KOPT-K1 (cell line): ENCODE measurements around the gene GPM6B.

Experiments used
- H3K27ac ChIP-seq: fragments of 200-600 bp; sonication (generic); 2 replicates; pipeline ENCODE4 v1.5.1; 2016; ENCODE audit warnings: antibody characterized with exemption, mild to moderate bottlenecking, low read depth, low read length; ENCODE audit not compliant: poor library complexity, severe bottlenecking
- H3K36me3 ChIP-seq: fragments of 200-600 bp; sonication (generic); 2 replicates; pipeline ENCODE4 v1.5.1; 2017; ENCODE audit warnings: antibody characterized with exemption, mild to moderate bottlenecking, low read length, moderate library complexity; ENCODE audit not compliant: insufficient read depth
- H3K9me3 ChIP-seq: fragments of 200-600 bp; sonication (generic); 2 replicates; pipeline ENCODE4 v1.5.1; 2017; ENCODE audit warnings: antibody characterized with exemption, low read length, mild to moderate bottlenecking; ENCODE audit not compliant: insufficient read depth, poor library complexity, severe bottlenecking

Gene GPM6B

DNA sequence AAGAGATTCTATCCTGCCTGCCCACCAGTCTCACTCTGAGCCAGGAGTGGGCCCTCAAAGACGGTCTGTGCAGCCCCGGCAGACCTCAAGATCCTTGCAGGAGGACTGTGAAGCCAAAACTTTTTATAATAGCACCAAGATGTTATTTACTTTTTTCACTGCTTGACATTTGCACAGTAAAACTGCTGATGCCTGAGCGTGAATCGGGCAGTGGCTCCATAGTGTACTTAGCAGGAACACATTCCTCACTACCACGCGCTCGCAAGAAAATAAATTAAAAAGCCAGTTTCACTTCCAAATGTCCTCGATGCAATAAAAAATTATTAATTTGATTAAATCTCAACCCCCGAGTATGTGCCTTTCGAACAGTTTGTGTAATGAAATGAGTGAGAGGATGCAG, 22.5 kb downstream of the GPM6B start:
- no peak overlapping the region for H3K27ac ChIP-seq
- H3K36me3 ChIP-seq = no peaks in the 10 kb centered on the region

DNA sequence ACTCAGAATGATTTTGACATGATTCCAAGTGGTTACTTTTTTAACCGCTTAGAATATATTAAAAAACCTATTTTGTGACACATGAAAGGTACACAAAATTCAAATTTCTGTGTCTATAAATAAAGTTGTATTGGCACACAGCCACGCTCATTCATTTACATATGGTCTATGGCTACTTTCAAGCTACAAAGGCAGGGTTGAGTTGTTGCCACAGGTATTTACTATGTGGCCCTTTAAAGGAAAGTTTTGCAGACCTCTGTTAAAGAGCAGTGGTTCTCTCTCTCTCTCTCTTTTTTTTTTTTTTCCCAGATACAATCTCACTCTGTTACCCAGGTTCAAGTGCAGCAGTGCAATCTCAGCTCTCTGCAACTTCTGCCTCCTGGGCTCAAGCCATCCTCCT, 23.0 kb downstream of the GPM6B start:
- Histone ChIP-seq H3K36me3 (no peaks in the 10 kb centered on the region), H3K27ac (no peak overlapping the region), H3K9me3 (no peaks in the 10 kb centered on the region)

More for the DNA sequence above, 22.5 kb downstream of the GPM6B start:
- no peaks in the 10 kb centered on the region for H3K9me3 ChIP-seq

DNA sequence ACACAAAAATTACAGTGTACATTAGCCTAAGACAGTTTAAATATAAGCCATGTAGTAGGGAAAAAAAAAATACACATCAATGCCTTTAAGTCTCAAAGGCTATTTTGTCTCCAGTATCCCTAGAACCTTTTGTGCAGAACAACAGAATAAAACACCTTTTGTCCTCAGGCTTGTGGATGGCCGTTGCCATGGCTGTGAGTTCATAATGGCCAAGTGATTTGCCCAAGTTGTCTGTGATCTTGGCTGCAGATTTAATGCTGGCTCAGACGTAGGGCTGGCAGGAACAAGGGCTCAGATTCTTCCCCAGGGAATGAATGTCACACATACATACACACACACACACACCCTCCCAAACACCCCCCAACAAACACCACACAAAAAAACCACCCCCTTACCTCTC, 25.3 kb downstream of the GPM6B start:
- H3K27ac ChIP-seq = no peak overlapping the region
- no peaks in the 10 kb centered on the region for H3K9me3 ChIP-seq
- H3K36me3 ChIP-seq = no peaks in the 10 kb centered on the region

DNA sequence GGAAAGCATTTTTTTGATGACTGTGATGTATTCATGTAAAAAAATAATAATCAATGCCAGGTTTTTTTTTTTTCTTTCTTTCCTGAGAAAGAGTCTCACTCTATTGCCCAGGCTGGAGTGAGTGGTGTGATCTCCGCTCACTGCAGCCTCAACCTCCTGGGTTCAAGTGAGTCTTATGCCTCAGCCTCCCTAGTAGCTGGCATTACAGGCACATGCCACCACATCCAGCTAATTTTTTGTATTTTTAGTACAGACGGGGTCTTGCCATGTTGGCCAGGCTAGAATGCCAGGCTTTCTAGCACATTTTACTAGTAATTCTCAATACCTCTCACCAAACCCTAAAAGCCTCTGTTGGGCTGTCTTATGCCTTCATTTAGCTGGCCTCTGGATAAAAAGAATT, 25.7 kb downstream of the GPM6B start:
- no peak overlapping the region for H3K27ac ChIP-seq
- H3K36me3 ChIP-seq = no peaks in the 10 kb centered on the region
- H3K9me3 ChIP-seq = no peaks in the 10 kb centered on the region

DNA sequence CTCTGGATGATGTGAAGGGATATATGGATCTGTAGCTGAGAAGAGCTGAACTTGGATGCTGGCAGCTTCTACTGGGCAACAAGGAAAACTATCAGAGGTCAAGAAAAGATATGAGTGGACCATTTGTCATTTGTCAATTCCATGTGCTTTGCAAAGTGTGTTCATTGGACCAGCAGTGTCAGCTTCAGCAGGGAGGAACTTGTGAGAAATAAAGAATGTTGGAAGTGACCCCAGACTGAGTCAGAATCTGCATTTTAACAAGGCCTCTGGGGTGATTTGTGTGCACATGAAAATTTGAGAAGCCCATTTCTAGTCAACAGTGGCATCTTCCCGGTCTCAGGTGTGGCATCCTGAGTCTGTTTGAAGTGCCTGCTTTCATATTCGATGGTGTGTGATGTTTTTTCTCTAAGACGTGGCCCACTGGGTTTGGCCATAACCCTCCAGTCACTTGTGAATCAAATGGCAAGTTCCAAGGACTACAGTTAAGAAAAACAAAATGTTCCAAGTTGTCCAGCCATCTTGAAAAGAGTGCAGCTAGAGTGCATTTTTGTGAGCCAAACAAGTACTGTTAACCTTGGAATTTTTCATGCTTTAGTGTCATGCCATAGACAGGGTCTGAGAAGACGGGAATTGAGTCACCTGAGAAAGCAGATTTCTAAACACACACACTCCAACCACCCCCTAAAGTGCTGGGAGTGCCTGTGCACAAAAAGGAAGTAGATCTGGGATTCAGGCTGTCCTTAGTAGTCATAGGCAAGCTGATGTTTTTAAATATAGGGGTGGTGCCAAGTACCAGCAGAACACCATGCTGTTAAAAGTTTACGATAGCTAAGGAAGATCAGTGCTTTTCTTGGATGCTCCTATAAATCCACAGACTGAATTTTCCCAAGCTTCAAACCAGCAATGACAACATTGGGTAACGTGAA, 26.4 kb downstream of the GPM6B start:
- no peak overlapping the region for H3K27ac ChIP-seq
- H3K36me3 ChIP-seq = no peaks in the 10 kb centered on the region

DNA sequence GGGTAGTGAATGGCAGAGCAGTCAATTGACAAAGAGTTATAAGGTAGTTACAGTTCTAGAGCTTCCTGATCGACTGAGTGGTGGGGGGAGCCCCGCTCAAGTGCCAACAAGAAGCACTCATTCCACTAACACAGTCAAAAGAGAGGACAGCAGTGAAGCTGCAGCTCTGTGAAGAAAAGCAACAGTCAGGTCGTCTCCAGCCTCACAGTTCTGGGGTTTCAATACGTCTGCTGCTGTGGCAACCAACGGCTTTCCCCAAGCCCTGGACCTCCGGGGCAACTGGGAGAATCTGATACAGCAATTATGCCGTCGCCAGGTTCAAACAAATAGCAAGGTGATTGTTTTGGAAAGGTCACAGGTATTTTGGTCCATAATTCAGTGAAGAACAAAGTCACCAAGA, 30.8 kb downstream of the GPM6B start:
- Histone ChIP-seq H3K27ac (no peak overlapping the region), H3K36me3 (no peaks in the 10 kb centered on the region), H3K9me3 (no peaks in the 10 kb centered on the region)

More for the DNA sequence above, 26.4 kb downstream of the GPM6B start:
- no peaks in the 10 kb centered on the region for H3K9me3 ChIP-seq

DNA sequence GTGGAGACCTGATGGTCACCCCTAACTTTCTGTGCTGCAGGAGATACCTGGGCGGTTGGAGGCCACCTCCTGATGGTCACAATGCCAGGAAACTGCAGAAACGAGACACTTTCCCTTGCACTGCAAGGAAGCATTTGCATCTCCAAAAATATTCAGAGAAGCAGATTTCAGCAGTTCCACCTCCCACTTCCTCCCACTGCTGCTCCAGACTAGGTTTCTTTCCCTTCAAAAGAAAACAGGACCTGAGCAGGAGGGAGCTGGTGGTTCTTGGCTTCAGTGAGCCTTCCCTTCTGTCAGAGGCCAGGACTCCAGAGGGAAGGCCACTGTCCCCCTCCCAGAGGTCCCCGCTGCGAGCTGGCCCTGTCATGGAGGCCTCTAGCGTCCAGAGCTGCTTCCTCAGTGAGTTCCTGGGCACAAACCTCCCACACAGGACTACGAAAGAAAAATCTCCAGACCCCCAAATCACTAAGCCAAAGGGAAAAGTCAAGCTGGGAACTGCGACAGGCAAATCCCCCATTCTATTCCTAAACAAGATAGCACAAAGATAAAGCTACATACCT, 35.9 kb downstream of the GPM6B start:
- H3K36me3 ChIP-seq = peaks cover 15% of the 10 kb centered on the region
- H3K27ac ChIP-seq = no peak overlapping the region
- H3K9me3 ChIP-seq = no peaks in the 10 kb centered on the region

DNA sequence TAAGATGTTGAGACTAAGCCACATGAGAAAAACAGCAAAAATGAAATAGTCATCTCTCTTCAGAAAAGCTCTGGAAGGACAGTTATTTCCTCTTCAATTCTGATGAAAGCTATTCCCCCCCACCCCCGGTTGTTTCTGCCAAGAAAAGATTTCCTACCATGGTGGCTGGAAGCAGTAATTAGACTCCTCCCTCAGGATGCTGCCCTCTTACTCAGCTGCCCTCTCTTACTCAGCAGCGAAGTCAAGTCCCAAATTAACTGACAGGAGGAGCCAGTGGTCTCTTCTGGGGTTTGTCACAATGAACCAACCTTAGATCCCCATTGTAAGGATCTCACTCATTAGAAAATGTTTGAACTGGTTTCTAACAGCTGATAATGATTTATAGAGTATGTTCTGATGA, 38.0 kb downstream of the GPM6B start:
- Histone ChIP-seq H3K9me3 (no peaks in the 10 kb centered on the region), H3K27ac (no peak overlapping the region), H3K36me3 (peaks cover 34% of the 10 kb centered on the region)

DNA sequence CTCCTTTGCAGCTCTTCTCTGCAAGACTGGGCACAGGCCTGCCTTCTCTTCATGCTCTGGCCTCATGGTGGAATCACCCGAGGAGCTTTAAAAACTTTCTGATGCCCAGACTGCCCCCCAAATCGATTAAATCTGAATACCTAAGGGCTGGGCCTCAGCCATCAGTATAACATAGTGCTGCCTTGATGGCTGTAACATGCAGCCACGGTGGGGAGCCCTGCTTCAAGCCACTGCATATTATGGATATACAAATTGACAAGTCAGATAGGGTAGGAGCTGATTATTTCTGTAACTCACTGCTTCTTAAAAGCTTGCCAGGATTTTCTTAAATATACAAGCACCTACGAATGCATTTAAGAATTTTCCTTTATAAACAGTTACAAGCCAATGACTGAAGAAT, 40.5 kb downstream of the GPM6B start:
- Histone ChIP-seq H3K9me3 (no peaks in the 10 kb centered on the region), H3K27ac (no peak overlapping the region), H3K36me3 (peaks cover 59% of the 10 kb centered on the region)

DNA sequence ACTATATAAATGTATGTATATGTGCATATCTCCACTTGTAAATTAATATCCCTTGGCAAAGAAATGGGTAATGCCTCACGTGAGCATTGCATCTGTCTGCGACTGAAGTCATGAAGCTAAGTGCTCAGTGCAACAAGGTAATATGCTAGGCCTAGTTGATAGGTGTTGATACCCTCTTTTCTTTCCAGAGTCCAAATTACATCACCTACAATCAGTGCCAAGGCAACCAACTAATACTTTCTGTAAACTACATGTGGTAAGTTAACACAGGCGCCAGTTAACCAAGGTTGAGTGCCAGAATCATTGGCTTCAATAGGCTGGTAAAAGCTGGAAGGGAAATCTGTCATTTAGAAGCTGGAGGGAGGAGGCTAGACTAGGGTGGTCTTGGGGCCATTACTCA, 41.1 kb downstream of the GPM6B start:
- no peaks in the 10 kb centered on the region for H3K9me3 ChIP-seq
- H3K36me3 ChIP-seq = peaks cover 60% of the 10 kb centered on the region
- H3K27ac ChIP-seq = no peak overlapping the region

DNA sequence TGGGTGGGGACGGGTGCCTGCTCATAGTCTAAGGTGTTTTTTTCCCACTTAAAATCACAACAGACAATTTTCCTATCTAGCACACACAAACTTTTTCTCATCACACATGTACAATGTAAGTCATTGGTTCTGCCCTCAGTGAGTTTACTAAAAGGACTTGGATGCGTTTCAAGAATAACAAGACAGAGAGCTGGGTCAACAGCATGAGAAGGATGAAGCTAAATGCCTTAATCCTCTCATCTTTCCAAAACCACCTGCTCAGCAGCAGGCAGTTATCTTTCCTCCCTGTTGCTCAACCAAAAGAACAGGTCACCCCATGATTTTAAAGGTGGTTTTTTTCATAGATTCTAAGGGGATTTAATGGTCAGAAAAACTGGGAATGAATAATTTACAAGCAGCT, 42.2 kb downstream of the GPM6B start:
- H3K36me3 ChIP-seq = peaks cover 70% of the 10 kb centered on the region
- H3K27ac ChIP-seq = no peak overlapping the region
- no peaks in the 10 kb centered on the region for H3K9me3 ChIP-seq

DNA sequence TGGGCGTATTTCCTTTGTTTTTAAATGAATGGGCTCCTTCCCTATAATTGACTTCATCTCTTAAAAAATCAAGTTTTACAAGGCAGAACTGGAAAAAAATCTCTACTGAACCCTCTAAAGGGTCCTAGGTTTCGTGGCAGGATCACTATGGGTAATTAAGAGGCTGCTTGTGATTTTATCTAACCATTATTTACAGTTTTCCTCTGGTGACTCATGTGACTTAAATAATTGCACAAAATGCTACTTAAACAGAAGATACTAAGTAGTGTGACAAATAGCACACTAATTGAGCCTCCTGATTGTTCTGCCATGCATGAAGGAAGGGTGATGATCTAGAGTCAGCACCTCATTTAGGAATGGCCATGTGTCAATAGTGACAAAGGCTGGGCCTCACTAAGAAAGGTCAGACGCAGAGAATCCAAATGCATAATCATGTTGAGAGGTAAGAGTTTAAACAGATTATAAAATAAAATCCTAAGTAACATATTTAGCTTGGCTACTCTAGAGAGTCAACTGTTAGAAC, 46.8 kb downstream of the GPM6B start:
- Histone ChIP-seq H3K27ac (no peak overlapping the region), H3K36me3 (peaks cover 90% of the 10 kb centered on the region), H3K9me3 (no peaks in the 10 kb centered on the region)

DNA sequence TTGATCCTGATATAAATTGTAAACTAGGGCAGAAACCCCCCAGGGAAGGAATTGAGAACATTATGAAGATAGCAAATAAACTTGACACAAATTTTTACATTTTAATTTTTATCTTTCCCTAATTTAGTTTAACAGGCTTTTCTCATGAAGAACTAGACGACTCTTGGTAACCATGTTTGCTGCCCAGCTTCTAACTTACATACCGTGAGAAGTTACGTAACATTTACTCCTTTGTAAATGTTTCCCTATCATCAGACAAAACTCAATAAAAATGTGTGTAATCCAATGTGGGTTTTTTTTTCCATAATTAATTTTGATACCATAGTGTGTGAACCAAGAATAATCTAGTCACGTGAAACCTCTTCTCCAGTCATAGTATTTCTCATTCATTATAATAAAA, 48.0 kb downstream of the GPM6B start:
- peaks cover 89% of the 10 kb centered on the region for H3K36me3 ChIP-seq
- no peak overlapping the region for H3K27ac ChIP-seq
- no peaks in the 10 kb centered on the region for H3K9me3 ChIP-seq

DNA sequence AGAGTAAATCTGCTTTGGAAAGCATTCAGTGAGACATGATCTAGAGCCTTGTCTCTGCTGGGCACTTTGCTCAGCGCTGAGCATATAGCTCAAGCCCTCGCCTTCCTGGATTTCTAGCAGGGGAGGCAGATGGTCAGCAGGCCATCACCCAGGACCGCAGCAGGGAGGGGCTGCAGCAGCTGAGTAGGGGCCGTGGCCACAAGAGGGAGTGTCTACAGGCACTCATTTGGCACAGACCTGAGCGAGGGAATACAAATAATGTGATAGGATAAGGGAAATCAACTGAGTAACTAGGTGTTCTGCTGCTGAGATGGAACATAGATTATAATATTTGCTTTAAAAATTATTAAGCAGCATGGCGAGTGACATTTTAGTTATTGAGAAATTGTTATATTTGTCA, 52.1 kb downstream of the GPM6B start:
- no peak overlapping the region for H3K27ac ChIP-seq
- no peaks in the 10 kb centered on the region for H3K9me3 ChIP-seq
- H3K36me3 ChIP-seq = peaks cover 90% of the 10 kb centered on the region

DNA sequence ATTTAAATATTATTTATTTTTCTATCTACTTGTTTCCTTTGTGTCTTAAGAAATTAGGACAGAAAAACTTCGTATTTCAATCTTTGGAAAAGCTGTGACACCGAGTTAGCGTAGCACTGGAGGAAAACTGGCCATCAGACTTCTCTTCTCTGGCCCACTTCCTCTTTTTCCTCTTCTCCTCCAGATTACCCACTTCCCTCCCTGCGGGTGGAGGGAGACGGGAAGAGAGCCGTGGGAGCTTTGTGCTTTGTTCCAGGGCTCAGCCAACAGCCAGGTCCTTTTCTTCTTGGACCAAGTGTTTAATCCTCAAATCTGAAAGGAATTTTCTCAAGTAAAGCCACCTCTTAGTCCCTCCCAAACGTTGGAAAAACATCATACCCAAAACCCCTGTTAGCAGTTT, 52.6 kb downstream of the GPM6B start:
- Histone ChIP-seq H3K36me3 (peaks cover 90% of the 10 kb centered on the region), H3K9me3 (no peaks in the 10 kb centered on the region), H3K27ac (no peak overlapping the region)

DNA sequence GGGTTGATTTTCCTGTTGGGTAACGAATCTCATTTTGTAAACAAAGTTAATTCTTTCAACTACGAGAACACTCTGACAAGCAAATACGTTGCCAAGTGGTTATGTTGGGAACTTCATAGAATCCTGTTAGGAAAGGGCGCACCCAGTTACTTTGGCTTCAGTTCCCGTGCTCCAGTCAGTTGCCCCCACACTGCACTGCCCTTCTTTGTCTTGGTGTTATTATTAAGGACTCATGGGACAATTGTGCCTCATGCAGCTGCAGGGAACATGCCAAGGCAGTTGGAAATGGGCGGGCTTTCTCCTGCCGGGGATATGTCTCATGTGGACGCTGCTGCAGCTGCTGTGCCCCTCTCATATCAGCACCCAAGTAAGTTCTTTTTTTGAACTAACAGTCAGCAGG, 53.4 kb downstream of the GPM6B start:
- Histone ChIP-seq H3K9me3 (no peaks in the 10 kb centered on the region), H3K36me3 (peaks cover 90% of the 10 kb centered on the region), H3K27ac (no peak overlapping the region)
